Hippocampal formation (tissue), 2 donors: ENCODE results near the gene CHST9.
A peak's percentile ranks its signal among the peaks of the same experiment; 100 is the strongest.
"Not testable (repeated sequence)": the region's sequence is repeated elsewhere in the genome, so short reads cannot be mapped to it uniquely, and the experiment has no call there.

Experiments used
- DNase-seq, 2 donors: peaks; one replicate each; lab custom pipeline; 2025; lab: John Stamatoyannopoulos, UW

The CHST9 gene

DNA sequence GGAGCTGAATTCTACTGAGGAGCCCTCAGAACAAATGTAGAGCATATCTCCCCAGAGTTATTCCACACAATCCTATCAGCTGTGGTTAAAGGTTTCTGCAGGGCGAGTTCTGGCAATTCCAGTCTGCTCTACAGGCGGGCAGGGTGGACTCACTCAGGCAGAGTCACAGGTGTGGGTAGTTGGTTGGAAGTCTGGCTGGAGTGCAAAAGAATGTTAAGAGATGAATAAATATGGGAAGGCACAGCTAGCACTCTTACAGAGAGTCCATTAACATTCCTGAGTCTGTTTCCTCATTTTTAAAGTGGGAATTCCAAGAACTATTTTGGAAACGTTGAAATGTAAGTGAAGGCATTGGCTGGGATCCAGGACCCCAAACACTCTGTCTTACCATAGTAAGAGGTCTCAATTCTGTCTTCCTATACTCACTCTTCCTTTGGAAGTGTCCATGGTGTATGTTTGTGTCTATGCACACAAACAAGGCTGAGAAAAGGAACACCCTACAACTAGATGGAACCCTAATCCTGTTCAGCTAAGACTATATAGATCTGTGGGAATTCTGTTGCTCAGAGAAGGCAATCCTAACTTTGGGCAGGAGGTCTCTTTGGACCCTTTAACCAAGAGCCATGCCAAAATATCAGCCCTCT, 256.3 kb downstream of the CHST9 start:
- DNase-seq: no peak

DNA sequence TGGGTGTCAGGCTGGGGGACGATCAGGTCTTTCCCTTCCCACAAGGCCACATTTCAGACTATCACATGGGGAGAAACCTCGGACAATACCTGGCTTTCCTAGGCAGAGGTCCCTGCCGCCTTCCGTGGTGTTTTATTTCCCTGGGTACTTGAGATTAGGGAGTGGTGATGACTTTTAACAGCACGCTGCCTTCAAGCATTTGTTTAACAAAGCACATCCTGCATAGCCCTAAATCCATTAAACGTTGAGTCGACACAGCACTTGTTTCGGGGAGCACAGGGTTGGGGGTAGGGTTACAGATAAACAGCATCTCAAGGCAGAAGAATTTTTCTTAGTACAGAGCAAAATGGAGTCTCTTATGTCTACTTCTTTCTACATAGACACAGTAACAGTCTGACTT, 257.3 kb downstream of the CHST9 start:
- not testable (repeated sequence) for DNase-seq

- DNase-seq: no peak
Observed at GRCh38 chr18:26926066-26926675, 258.9 kb downstream of the CHST9 start.

- no peak for DNase-seq
Observed at GRCh38 chr18:26925313-26925712, 259.8 kb downstream of the CHST9 start.

GRCh38 chr18:26922313-26922712, 262.8 kb downstream of the CHST9 start:
- no peak for DNase-seq

- DNase-seq: no peak
Observed at GRCh38 chr18:26920644-26921043, 264.5 kb downstream of the CHST9 start.

GRCh38 chr18:26919627-26920026, 265.5 kb downstream of the CHST9 start:
- DNase-seq: no peak

GRCh38 chr18:26919201-26919600, 265.9 kb downstream of the CHST9 start:
- DNase-seq: no peak

- DNase-seq: no peak
Observed at GRCh38 chr18:26911840-26912239, 273.3 kb downstream of the CHST9 start.

DNA sequence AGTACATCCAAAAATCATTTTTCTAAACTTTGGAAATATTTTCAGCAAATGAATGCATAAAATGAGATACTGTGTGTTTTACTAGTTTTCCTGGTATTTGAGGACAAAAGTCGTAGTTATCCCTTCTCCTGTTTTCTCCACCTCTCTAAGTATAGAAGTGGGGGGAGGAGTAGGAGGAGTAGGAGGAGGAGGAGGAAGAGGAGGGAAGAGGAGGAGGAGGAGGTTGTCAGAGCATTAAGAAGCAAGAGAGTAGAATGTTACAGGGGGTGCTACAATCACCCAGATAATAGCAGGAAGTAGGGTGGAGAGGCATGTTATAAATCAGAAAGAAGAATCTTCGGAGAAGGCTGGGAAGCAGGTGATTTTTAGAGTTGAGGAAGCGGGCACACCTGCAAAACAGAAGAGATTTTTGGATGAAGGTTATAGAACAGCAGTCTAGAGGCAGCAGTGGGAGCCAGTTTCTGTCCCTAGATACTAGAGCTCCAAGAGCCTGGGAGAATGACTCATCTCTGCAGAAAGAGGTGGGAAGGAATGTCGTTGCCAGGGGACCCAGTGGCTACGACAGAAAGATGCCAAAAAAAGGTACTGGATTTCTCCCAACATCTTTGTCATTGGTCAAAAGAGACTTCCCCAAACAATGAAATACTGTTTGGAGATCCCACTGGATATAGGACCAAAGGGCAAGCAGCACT, 275.4 kb downstream of the CHST9 start:
- DNase-seq: peak; percentile 13 to 69

GRCh38 chr18:26908906-26909305, 276.2 kb downstream of the CHST9 start:
- DNase-seq: peak in 1 of 2 donors; percentile 70

DNA sequence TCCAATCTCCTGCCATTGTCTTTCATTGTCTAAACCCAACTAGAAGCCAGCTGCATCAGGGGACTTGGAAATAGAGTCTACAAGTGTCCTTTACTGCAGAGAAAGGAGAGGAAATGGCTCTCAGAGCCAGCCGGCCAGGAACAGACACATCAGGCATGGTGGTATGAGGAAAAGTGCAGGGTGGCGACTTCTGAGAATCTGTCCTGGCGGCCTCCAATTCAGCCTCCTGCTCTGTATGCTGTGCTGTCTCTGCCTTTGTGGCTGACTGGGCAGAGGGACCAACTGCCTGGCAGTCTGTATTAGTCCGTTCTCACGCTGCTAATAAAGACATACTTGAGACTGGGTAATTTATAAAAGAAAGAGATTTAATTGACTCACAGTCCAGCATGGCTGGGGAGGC, 282.8 kb downstream of the CHST9 start:
- peak; percentile 29 to 63 for DNase-seq

GRCh38 chr18:26901020-26901419, 284.1 kb downstream of the CHST9 start:
- DNase-seq: no peak

GRCh38 chr18:26894426-26894825, 290.7 kb downstream of the CHST9 start:
- peak in 1 of 2 donors; percentile 56 for DNase-seq

- peak in 1 of 2 donors; percentile 56 for DNase-seq
Observed at GRCh38 chr18:26893996-26894395, 291.1 kb downstream of the CHST9 start.

- DNase-seq: no peak
Observed at GRCh38 chr18:26888259-26888658, 296.8 kb downstream of the CHST9 start.

DNA sequence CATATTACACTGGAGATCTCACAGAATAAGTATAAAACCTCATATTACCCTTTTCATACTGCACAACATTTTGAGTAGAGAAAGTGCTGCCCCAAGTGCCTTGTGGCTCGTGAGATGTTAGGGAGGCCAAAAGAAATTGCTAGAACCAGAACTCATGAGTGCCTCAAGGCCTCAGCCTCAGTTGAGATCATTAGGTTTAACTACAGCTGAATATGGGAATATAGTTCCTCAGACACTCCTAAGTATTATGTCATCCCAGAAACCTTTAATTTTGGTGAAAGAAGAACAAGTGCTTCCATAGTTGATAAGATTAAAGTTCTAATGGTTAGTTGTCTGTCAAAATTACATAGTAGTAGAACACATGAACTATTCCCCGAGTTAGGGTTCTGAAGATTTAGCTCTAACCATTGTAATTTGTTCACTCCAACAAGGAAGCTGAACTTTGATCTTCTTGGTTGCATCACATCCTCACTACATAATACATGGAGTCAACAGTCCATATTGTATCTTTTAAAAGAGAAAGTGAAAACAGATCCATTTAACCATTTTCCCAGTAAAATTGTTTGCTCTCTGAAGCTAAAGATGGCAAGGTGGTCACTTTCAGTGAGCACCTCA, 310.0 kb downstream of the CHST9 start:
- no peak for DNase-seq

- DNase-seq: no peak
Observed at GRCh38 chr18:26874283-26874682, 310.8 kb downstream of the CHST9 start.

GRCh38 chr18:26869640-26870039, 315.5 kb downstream of the CHST9 start:
- no peak for DNase-seq

DNA sequence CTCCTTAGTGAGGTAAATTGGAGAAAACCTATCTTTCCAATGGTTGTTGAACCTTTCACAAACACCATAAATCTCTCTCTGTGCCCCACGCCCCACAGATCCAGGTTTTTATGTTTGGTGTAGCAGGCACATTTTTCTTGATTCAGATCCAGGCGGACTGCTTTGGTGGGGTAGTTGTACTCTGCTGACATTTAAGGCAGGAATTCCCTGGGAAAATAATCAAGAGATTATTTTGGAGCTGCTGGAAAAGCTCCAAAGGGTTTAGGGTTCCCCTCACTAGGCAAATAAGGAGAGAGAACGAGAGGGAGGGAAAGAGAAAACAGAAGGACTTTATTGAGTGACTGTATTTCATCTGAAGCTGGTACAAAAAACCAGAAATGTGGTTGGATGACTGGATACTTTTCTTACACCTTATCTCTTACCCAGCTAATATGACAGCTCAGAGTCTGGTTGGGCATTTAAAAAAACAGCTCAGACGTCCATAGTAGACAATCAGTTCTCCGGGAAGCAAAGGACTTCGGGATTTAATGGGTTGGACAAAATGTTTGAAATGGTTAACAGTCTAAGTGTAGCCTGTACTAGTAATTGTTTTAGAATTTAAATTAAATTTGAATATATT, 316.0 kb downstream of the CHST9 start:
- DNase-seq: no peak

DNA sequence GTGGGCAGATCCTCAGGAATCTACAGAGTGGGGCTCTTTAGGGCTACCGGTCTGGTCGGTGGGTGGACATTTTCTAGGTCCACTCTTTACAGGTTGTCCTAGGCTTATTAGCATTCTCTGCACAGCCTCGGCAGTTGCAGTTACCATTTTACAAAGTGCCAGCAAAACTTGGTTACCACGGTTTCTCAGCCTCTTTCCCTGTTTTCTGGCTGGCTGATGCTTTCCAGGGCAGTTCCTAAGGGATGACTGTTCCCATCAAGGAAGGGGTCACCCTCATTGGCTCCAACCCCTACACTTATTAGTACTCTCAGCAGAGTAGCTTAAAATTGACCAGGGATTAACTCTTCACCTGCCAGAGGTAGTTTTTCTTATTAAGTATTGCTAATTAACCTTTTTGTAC, 317.6 kb downstream of the CHST9 start:
- DNase-seq: peak in 1 of 2 donors; percentile 45

GRCh38 chr18:26865557-26865956, 319.6 kb downstream of the CHST9 start, which contains the start of gene AQP4:
Gene AQP4, minus strand, starts transcription at chr18:26865707. Its CDS starts 18 bp downstream, at chr18:26865689.
- peak; percentile 7 to 19 for DNase-seq
